ENCODE results near the gene ZSCAN26. TPM values are rescaled to one million over a fixed set of nuclear protein-coding genes. Genes with fewer than 3 reads are reported as not detected.

Gene ZSCAN26
- polyA plus RNA-seq (2013, experiment 1 of 2) = 17.4 TPM
- polyA plus RNA-seq (2013, experiment 2 of 2) = 17.1 TPM

GRCh38 chr6:28266962-28267694 is at the start of gene ZSCAN26:
Gene ZSCAN26, plus strand, starts transcription at chr6:28267143. Its CDS starts 4,777 bp downstream, at chr6:28271920.
- no CpG with 5 or more reads among the region's 32 CpGs for WGBS, 2 donors (ENCODE audit: extremely low coverage in 2 of 2, insufficient read length in 2 of 2, insufficient replicate concordance in 1 of 2)
- DNase-seq (ENCODE audit: low spot score) = peak; percentile 87
- Histone ChIP-seq H3K4ac (ENCODE audit: low read length) (no peak within 1 kb of the TSS), H4K91ac (ENCODE audit: low read depth, low read length, poor library complexity) (no peak within 1 kb of the TSS), H2BK120ac (ENCODE audit: low read depth, low read length) (no peak within 1 kb of the TSS), H3K4me2 (ENCODE audit: insufficient read depth, low read length, poor library complexity, severe bottlenecking) (peak within 1 kb of the TSS; percentile 56), H3K14ac (ENCODE audit: low read length) (no peak within 1 kb of the TSS), H4K8ac (ENCODE audit: low read depth, low read length) (no peak within 1 kb of the TSS), H3K9ac (ENCODE audit: low read depth, low read length, poor library complexity) (peak within 1 kb of the TSS; percentile 92), H2BK15ac (ENCODE audit: low read length) (no peak within 1 kb of the TSS), H3K27me3 (ENCODE audit: control insufficient read depth in 3 of 3, insufficient read depth in 3 of 3, low read depth in 1 of 3, low read length in 3 of 3) (peaks cover 0 to 10% (median 0%) of the 10 kb centered on the region in 3 experiments), H3K9me3 (replicated peaks in 1 of 2; ENCODE audit: control insufficient read depth in 2 of 2, insufficient read depth in 1 of 2, low read depth in 1 of 2, low read length in 2 of 2) (no peaks in the 10 kb centered on the region), H3K23ac (ENCODE audit: low read depth, low read length, poor library complexity) (peak within 1 kb of the TSS; percentile 62), H2BK5ac (ENCODE audit: low read length) (no peak within 1 kb of the TSS), H3K4me3 (ENCODE audit: low read length in 2 of 2) (peak within 1 kb of the TSS; percentile 70 to 90), H2AK5ac (ENCODE audit: low read depth, low read length) (no peak within 1 kb of the TSS), H3K18ac (ENCODE audit: low read length) (peak within 1 kb of the TSS; percentile 96), H2AFZ (ENCODE audit: low read length) (peak within 1 kb of the TSS; percentile 95), H3K4me1 (ENCODE audit: control insufficient read depth in 2 of 2, insufficient read depth in 1 of 2, low read depth in 1 of 2, low read length in 2 of 2) (peaks cover 0 to 2% of the 10 kb centered on the region in 2 donors), H3K79me1 (ENCODE audit: low read depth, low read length) (no peaks in the 10 kb centered on the region), H2BK12ac (ENCODE audit: low read length) (no peak within 1 kb of the TSS), H3K36me3 (replicated peaks in 1 of 2; ENCODE audit: control insufficient read depth in 2 of 2, insufficient read depth in 2 of 2, low read length in 2 of 2) (peaks cover 4 to 9% of the 10 kb centered on the region in 2 donors), H3K27ac (replicated peaks; ENCODE audit: low read length) (peak within 1 kb of the TSS; percentile 86)

- Histone ChIP-seq H4K91ac (ENCODE audit: low read depth, low read length, poor library complexity) (no peak overlapping the region), H3K4me2 (ENCODE audit: insufficient read depth, low read length, poor library complexity, severe bottlenecking) (peak overlapping the region; percentile 61), H2AFZ (ENCODE audit: low read length) (peak overlapping the region; percentile 93), H3K9me3 (replicated peaks in 1 of 2; ENCODE audit: control insufficient read depth in 2 of 2, insufficient read depth in 1 of 2, low read depth in 1 of 2, low read length in 2 of 2) (peaks cover 0 to 3% of the 10 kb centered on the region in 2 donors), H3K18ac (ENCODE audit: low read length) (no peak overlapping the region), H3K4ac (ENCODE audit: low read length) (no peak overlapping the region), H3K27ac (replicated peaks; ENCODE audit: low read length) (no peak overlapping the region), H2BK5ac (ENCODE audit: low read length) (peak overlapping the region; percentile 71), H4K8ac (ENCODE audit: low read depth, low read length) (no peak overlapping the region), H3K4me3 (ENCODE audit: low read length in 2 of 2) (no peak overlapping the region), H2AK5ac (ENCODE audit: low read depth, low read length) (peak overlapping the region; percentile 73), H3K79me1 (ENCODE audit: low read depth, low read length) (no peaks in the 10 kb centered on the region), H2BK12ac (ENCODE audit: low read length) (no peak overlapping the region), H3K23ac (ENCODE audit: low read depth, low read length, poor library complexity) (no peak overlapping the region), H3K36me3 (replicated peaks in 1 of 2; ENCODE audit: control insufficient read depth in 2 of 2, insufficient read depth in 2 of 2, low read length in 2 of 2) (no peaks in the 10 kb centered on the region), H3K14ac (ENCODE audit: low read length) (no peak overlapping the region), H2BK120ac (ENCODE audit: low read depth, low read length) (no peak overlapping the region), H3K4me1 (ENCODE audit: control insufficient read depth in 2 of 2, insufficient read depth in 1 of 2, low read depth in 1 of 2, low read length in 2 of 2) (peaks cover 2 to 3% of the 10 kb centered on the region in 2 donors), H3K27me3 (ENCODE audit: control insufficient read depth in 3 of 3, insufficient read depth in 3 of 3, low read depth in 1 of 3, low read length in 3 of 3) (peaks cover 0 to 83% (median 9%) of the 10 kb centered on the region in 3 experiments), H2BK15ac (ENCODE audit: low read length) (no peak overlapping the region), H3K9ac (ENCODE audit: low read depth, low read length, poor library complexity) (peak overlapping the region; percentile 2)
- no CpG with 5 or more reads among the region's 12 CpGs for WGBS, 2 donors (ENCODE audit: extremely low coverage in 2 of 2, insufficient read length in 2 of 2, insufficient replicate concordance in 1 of 2)
- DNase-seq (ENCODE audit: low spot score) = no peak
These were observed 49.1 kb upstream of the ZSCAN26 start for GRCh38 chr6:28217890-28218289.

DNA sequence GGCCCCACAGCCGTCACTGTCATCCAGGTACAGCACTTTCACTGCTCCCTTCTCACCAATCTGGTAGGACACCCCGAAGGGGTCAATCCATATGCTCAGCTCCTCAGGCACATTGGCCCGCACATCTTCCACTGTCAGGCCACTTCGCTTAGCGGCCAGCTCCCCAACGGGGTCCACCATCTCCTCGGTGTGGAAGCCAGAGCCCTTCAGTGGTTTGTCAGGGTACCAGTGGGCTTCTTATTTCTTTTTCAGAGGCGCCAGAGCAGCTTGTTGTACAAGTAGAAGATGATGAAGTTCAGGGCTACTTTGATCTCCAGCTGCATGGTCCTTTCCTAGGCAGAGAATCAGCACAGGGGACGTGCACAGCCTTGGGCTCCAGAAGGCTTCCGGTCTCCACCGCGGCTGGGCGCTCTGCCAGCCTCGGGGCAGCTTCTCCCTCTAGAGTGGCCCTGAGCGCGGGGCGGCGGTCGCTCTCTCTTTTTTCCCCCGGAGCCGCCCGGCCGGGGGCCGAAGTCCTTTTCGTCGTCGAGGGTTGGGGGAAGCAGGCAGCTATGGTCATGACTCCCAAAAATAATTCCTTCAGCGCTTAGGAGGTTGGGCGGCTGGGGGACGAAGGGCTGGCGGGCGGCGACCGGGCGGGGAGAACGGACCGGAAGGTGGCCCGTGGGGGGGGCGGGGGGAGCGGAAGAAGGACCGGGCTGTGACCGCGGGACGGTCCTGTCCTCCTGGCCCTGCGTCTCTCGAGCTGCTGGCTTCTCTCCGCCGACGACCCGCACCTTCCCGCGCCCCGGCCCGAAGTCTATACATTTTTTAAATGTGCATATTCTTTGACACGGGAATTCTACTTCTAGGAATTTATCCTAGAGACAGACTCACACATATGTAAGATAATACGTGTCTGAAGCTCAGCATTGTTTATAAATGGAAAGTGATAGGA is 48.4 kb upstream of the ZSCAN26 start:
- H3K27ac ChIP-seq (replicated peaks; ENCODE audit: low read length) = no peak overlapping the region
- peaks cover 0 to 3% of the 10 kb centered on the region in 2 donors for H3K4me1 ChIP-seq (ENCODE audit: control insufficient read depth in 2 of 2, insufficient read depth in 1 of 2, low read depth in 1 of 2, low read length in 2 of 2)
- WGBS, 2 donors (ENCODE audit: extremely low coverage in 2 of 2, insufficient read length in 2 of 2, insufficient replicate concordance in 1 of 2) = no CpG with 5 or more reads among the region's 56 CpGs
- H3K27me3 ChIP-seq (ENCODE audit: control insufficient read depth in 3 of 3, insufficient read depth in 3 of 3, low read depth in 1 of 3, low read length in 3 of 3) = peaks cover 0 to 77% (median 11%) of the 10 kb centered on the region in 3 experiments
- H2AFZ ChIP-seq (ENCODE audit: low read length) = peak overlapping the region; percentile 93
- DNase-seq (ENCODE audit: low spot score) = peak; percentile 18
- H3K18ac ChIP-seq (ENCODE audit: low read length) = peak overlapping the region; percentile 86
- H3K9me3 ChIP-seq (replicated peaks in 1 of 2; ENCODE audit: control insufficient read depth in 2 of 2, insufficient read depth in 1 of 2, low read depth in 1 of 2, low read length in 2 of 2) = peaks cover 0 to 3% of the 10 kb centered on the region in 2 donors
- H2BK15ac ChIP-seq (ENCODE audit: low read length) = peak overlapping the region; percentile 9
- no peaks in the 10 kb centered on the region for H3K79me1 ChIP-seq (ENCODE audit: low read depth, low read length)
- no peak overlapping the region for H3K4ac ChIP-seq (ENCODE audit: low read length)
- no peak overlapping the region for H2BK12ac ChIP-seq (ENCODE audit: low read length)
- no peak overlapping the region for H4K91ac ChIP-seq (ENCODE audit: low read depth, low read length, poor library complexity)
- H3K4me3 ChIP-seq (ENCODE audit: low read length in 2 of 2) = peak overlapping the region; percentile 25 to 77
- H3K23ac ChIP-seq (ENCODE audit: low read depth, low read length, poor library complexity) = peak overlapping the region; percentile 77
- peak overlapping the region; percentile 80 for H3K9ac ChIP-seq (ENCODE audit: low read depth, low read length, poor library complexity)
- H3K4me2 ChIP-seq (ENCODE audit: insufficient read depth, low read length, poor library complexity, severe bottlenecking) = peak overlapping the region; percentile 61
- peak overlapping the region; percentile 73 for H2AK5ac ChIP-seq (ENCODE audit: low read depth, low read length)
- H3K14ac ChIP-seq (ENCODE audit: low read length) = no peak overlapping the region
- no peaks in the 10 kb centered on the region for H3K36me3 ChIP-seq (replicated peaks in 1 of 2; ENCODE audit: control insufficient read depth in 2 of 2, insufficient read depth in 2 of 2, low read length in 2 of 2)
- peak overlapping the region; percentile 71 for H2BK5ac ChIP-seq (ENCODE audit: low read length)
- H4K8ac ChIP-seq (ENCODE audit: low read depth, low read length) = peak overlapping the region; percentile 57
- peak overlapping the region; percentile 16 for H2BK120ac ChIP-seq (ENCODE audit: low read depth, low read length)

All from neuronal stem cell (in vitro differentiated cells).